HG03039 (cell line): ENCODE results near the gene MCL1.
"Not testable (repeated sequence)": the region's sequence is repeated elsewhere in the genome, so short reads cannot be mapped to it uniquely, and the experiment has no call there.

Experiments used
- ATAC-seq: cut with Tn5 transposase; IDR thresholded peaks from one replicate; pipeline ENCODE4 v1.9.1; 2021; ENCODE audit warnings: mild to moderate bottlenecking, moderate library complexity; ENCODE audit not compliant: unreplicated experiment

Gene MCL1

DNA sequence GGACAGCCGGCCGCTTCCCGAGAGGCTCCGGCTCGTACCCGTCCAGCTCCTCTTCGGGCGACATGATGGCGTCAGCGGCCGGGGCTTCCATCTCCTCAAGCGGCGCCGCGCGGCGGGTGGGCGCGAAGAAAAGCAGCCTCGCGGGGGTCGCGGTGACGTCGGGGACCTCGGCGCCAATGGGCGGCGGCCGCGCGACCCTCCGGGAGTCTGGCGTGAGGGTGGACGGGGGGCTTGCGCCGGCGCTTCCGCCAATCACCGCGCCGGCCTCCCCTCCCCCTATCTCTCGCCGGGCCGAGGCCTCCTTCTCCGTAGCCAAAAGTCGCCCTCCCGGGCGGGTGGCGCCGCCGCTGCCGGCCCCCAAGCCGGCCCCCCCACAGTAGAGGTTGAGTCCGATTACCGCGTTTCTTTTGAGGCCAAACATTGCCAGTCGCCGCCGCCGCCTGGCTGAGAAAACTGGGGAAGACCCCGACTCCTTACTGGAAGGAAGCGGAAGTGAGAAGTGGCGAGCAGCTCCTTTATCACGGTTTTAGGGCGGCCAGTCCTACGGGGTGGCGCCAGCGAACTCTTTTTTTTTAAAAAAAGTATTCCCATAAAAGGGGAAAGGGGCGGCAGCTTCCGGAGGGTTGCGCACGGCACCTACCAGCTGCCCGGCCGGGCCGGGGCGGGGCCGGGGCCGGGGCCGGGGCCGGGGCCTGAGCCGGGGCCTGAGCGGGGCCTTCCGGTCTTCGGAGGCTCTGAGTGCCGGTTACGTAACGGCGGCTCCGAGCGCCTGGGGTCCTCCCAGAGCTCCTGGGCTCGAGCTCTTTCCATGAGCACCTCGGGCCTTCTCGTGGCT lies at the start of gene MCL1:
Gene MCL1 (minus strand): TSS at position 501 of the 835 bp plus-strand sequence. CDS start 80 bp downstream, at position 421.
- peak; percentile 79 for ATAC-seq

DNA sequence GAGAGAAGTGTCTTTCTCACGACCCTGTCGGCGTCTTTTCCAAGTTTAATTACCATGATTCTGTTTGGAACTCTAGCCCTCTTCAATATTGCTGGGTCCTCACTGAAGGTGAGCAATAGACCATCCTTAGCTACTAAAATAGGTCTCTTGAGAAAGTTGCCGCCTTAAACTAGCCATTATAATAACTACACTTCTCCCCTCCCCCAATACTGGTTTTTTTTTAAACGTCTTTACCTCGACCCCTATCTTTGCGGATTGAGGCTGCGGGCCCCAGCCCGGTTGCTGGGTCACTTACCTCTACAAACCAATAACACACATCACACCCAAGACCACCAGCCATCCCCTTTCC lies 49.3 kb upstream of the MCL1 start:
- ATAC-seq: no peak

DNA sequence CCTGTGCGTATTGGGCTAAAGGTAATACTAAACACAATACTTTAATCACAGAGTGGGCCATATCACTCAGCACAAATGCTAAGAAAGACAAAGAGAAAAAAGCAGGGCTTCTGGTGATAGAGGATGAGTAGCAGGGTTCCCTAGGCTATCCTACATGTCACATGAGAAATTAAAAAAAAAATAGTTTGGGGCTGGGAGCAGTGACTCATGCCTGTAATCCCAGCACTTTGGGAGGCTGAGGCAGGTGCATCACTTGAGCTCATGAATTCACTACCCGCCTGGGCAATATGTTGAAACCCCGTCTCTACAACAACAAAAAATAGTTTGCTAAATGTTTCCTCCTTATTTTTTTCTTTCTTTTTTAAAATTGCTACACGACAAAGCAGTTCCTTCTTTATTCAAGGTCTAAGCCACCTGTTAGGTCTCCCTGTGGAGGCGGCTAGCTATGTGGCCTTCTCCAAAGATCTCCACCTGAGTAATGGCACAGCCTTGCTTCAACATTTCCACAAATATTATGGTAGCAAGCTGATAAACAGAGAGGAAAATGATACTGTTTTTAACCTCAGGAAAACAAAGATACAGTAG lies 48.5 kb upstream of the MCL1 start:
- no peak for ATAC-seq

- no peak for ATAC-seq
Measured at GRCh38 chr1:150626150-150626549, 46.7 kb upstream of the MCL1 start.

DNA sequence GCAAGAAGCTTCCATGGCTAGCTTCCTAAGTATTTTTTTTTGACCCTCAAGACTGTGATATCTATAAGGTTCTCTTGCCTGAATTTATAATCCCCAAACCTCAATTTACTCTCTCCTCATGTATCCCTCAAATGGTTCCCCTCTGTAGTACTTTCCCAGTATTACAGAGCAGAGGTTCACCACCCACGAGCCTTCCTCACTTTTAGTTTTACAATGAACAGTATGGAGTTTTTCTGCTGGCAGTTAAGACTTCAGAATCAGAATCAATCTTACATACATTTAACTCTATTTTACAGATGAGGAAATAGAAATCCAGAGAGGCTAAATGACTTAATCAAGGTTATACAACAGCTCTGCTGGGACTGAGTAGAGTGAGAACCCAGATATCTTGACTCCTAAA lies 45.1 kb upstream of the MCL1 start:
- ATAC-seq: not testable (repeated sequence)

- not testable (repeated sequence) for ATAC-seq
Measured at GRCh38 chr1:150624134-150624533, 44.7 kb upstream of the MCL1 start.

DNA sequence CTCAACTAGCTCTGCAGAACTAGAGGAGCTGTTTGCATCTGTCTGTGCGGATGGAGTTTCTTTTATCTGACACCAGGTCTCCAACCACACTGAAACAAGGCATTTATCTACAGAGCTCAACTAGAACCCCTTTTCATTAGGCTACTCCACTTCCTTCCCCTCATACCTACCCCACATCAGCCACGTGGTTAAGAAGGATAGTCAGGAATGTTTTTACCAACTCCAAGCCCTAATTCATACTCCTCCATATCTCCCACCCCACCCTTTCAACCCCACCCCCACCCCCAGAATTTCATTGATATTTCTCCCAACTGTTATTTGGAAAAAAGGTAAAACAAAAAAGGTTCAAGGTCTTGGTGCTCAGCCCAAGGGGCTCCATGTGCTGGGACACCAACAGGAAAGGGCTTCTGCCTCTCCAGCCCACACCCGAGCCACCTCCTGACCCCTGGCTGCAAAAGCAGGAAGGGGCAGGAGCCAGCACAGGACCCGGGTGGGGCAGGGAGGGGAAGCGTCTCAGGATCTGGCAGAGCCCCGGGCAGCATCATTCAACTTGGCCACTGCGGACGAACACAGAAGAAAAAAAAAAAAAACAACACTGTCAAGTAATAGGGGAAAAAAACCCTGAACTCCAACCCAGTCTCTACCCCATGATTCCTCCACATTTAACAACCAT lies 43.0 kb upstream of the MCL1 start:
- no peak for ATAC-seq

DNA sequence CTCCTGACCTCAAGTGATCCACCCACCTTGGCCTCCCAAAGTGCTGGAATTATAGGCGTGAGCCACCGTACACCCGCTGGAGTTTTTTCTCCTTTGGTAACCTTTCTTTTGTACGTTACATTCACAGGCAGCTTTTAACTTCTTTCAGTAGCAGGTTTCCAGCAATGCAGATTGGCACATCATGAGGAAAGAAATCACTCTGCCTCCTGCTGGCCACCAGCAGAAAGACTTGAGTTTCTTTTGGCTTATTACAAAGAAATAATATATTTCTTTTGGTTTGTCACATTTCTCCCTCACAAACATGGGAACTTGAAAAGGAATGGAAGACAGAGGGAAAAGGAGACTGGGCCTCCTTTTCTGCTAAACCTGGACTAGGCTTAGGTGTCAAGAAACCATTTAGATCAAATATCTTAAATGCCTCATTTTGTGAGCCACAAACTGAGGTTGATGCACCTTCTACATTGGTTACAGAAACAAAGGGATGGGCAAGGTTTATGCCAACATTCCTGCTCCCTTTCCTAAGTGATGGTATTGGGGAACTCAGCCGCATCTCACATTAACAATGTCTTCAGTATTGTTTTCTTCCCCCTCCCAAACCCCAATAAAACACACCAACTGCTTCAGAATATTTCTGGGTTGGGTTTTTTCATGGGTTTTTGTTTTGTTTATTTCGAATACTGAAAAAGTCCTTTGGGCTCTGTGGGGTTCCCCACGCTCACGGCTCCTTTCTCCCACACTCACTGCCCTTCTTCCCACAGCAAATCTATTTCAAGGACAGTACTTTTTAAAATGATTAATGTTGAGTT lies 42.3 kb upstream of the MCL1 start:
- ATAC-seq: no peak

DNA sequence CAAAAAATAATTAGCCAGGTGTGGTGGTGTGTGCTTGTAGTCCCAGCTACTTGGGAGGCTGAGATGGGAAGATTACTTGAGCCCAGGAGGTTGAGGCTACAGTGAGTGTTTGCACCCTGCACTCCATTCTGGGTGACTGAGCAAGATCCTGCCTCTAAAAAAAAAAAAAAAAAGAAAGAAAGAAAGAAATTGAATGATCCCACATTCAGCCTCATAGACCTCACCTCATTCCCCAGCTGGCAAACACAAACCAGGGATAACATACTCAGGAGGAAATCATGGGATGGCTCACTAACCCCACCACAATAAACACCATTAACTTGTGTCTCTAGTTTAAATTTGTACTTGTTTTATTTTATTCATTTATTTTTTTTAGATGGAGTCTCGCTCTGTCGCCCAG lies 41.5 kb upstream of the MCL1 start:
- ATAC-seq: no peak

- ATAC-seq: no peak
Measured at GRCh38 chr1:150619576-150620509, 40.4 kb upstream of the MCL1 start.

DNA sequence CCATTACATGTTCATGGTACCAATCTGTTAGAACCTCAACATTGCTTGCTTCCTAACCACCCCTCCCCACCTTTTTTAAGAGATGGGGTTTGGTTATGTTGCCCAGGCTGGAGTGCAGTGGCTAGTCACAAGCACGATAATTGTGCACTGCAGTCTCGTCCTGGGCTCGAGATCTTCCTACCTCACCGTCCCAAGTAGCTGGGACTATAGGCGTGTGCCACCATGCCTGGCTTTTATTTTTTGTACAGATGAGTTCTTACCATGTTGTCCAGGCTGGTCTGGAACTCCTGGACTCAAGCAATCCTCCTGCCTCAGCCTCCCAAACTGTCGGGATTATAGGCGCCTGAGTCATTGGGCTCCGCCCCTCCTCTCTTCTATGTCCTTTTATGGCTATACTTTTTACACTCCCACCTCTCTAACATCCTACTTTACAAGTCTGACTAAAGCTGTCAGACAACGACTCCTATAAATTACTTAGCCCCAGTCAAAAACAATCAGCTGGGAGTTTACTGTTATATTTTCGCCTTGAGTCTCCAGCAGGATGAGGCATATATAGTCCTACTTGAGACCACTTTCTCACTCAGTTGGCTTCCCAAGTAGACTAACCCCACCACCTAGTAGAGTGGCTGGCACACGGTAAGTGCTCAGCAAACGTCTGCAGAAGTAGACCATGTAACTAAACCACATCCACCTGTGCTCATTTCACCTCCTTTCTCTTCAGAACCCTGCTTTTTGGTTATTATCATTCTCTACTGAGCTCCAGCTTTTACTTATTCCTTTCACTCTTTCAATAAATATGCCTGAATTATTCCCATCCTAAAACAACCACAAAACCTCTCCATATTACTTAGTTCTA lies 36.2 kb upstream of the MCL1 start:
- ATAC-seq: no peak

DNA sequence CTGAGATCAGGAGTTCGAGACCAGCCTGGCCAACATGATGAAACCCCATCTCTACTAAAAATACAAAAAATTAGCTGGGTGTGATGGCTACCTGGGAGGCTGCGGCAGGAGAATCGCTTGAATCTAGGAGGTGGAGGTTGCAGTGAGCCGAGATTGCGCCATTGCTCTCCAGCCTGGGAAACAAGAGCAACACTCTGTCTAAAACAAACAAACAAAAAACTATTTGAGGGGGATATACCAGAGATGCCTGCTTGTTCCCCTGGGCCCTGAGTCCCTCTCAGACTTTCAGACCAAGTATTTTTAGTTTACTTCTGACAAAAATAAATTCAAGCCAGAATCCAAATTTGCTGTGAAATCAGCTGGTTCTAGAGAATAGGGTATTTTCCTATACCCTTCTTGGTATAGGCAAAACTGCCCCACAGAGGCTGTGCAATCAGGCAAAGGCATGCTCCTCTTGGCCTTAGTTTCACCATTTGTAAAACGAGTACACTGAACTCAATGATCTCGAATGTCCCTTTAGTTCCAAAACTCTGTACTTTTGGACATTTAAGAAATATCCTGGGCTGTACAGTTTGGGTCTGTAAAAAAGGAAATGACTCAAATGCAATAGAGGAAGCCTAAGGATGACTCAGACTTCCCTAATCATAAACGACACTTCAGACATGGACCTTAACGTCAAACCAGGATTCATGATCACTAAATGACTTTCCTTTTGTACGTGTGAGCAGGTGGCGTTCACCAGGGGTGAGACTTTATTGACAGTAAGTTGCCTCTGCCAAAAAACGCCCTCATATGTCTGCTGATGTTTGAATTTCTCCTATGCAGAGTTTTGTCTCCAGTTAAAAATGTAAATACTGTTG lies 33.9 kb upstream of the MCL1 start:
- no peak for ATAC-seq

DNA sequence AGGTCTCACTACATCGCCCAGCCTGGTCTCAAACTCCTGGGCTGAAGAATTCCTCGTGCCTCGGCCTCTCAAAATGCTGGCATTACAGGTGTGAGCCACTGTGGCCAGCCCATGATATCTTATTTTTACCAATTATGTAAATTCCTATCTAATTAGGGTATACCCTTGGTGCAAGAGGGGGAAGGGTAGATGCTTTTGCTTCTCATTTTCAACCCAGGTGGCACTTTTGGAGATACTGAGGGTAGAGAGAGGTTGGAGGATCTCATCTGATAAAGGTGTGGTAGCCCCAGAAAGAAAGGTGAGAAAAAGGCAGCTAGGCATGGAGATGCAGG lies 32.6 kb upstream of the MCL1 start:
- ATAC-seq: no peak

- no peak for ATAC-seq
Measured at GRCh38 chr1:150610576-150610975, 31.2 kb upstream of the MCL1 start.

DNA sequence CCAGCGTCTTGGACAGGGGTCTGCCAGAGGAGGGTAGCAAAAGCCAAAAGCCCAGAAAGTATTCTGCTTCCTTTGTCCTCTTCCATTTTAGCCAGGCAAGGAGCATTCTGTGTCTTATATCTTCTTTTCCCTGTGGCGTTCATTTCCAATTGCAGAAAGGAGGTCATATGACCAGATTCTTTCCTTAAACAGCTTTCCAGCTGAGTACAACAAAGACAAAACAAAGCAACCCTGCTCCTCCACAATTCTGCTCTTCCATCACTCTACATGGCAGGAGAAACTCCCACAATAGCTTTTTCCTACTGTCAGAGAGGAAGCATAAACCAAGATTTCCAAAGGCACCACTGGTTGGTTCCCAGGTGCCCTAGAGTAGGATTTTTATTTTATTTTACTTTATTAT lies 30.3 kb upstream of the MCL1 start:
- ATAC-seq: no peak

GRCh38 chr1:150606463-150607142 lies 27.2 kb upstream of the MCL1 start:
- ATAC-seq: no peak

DNA sequence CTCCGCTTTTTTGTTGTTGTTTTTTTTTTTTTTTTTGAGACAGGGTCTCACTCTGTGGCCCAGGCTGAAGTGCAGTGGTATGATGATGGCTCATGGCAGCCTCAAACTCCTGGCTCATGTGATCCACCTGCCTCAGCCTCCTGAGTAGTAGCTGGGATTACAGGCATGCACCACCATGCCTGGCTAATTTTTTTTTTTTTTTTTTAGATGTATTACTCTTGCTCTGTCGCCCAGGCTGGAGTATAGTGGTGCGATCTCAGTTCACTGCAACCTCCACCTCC lies 26.0 kb upstream of the MCL1 start:
- not testable (repeated sequence) for ATAC-seq

DNA sequence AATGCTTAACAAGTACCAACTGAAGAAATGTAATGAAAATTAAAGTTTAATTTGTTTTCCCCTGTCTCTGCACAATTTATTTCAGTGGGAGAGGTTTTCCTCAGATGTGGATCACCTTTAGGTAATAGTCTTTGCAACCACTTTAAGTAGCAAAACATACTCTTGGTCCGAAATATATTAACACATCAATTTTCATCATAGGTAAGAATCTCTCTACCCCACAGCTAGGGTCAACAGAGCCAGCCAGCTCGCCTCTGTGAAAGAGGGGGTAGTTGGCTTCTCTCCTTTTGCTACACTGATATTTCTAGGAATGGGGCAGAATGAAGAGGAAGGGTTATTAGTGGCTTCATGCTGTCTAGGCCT lies 24.8 kb upstream of the MCL1 start:
- ATAC-seq: no peak
